ENCODE measurements around the gene ZNF646. TPM values are rescaled to one million over a fixed set of nuclear protein-coding genes. Genes with fewer than 3 reads are reported as not detected.

Gene ZNF646
- total RNA-seq, 1 donor from 2014 or later: 11.6 TPM

DNA sequence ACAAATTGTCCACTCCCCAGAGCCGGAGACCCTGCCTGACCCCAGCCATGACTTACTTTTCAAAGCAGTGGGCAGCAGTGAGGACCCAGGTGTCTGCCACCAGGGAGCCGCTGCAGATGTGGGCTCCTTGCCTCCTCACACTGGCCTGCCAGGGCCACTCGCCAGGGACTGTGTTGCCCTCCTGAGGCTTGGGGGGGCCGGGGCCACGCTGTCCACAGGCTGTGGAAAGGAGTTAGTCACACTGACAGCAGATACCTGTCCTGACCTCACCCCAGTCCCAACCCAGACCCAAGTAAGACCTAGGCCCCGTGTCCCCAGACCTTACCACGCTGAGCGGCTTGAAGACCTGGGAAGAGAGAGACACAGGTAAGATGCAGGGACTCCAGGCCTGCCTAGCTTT is 13.3 kb downstream of the ZNF646 start:
- intact Hi-C loops (cut with DNase I): no loop called here
- no peak for DNase-seq (ENCODE audit: low spot score in 2 of 2)
- Histone ChIP-seq H3K9me3 (no peaks in the 10 kb centered on the region), H3K27ac (no peak overlapping the region), H3K27me3 (no peaks in the 10 kb centered on the region), H3K4me3 (no peak overlapping the region), H3K36me3 (peaks cover 44 to 63% of the 10 kb centered on the region in 2 donors), H3K4me1 (no peaks in the 10 kb centered on the region)
- TF ChIP-seq, protein P1, sequence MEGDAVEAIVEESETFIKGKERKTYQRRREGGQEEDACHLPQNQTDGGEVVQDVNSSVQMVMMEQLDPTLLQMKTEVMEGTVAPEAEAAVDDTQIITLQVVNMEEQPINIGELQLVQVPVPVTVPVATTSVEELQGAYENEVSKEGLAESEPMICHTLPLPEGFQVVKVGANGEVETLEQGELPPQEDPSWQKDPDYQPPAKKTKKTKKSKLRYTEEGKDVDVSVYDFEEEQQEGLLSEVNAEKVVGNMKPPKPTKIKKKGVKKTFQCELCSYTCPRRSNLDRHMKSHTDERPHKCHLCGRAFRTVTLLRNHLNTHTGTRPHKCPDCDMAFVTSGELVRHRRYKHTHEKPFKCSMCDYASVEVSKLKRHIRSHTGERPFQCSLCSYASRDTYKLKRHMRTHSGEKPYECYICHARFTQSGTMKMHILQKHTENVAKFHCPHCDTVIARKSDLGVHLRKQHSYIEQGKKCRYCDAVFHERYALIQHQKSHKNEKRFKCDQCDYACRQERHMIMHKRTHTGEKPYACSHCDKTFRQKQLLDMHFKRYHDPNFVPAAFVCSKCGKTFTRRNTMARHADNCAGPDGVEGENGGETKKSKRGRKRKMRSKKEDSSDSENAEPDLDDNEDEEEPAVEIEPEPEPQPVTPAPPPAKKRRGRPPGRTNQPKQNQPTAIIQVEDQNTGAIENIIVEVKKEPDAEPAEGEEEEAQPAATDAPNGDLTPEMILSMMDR (IDR thresholded peaks at IDR 0.05): no peak

DNA sequence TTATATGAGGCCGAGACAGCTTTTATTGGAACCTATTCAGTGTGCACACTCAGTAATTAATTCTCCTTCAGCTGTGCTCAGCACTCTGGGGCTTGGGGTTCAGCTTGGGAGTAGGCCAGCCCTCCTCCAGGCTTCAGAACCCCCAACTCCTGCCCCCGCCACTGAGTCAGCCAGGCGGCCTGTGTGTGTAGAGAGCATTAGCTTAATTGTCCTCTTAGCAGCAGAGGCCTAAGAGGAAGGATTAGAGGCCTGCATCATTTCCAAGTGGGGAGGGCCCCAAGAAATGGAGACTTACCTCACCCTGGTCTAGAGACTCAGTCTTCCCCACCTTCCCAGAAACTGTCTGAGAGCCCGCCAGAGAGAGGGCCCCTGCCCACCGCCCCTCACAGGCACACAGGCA is 13.7 kb downstream of the ZNF646 start:
- Histone ChIP-seq H3K36me3 (peaks cover 42 to 58% of the 10 kb centered on the region in 2 donors), H3K4me1 (no peaks in the 10 kb centered on the region), H3K4me3 (no peak overlapping the region), H3K27ac (no peak overlapping the region), H3K27me3 (no peaks in the 10 kb centered on the region), H3K9me3 (no peaks in the 10 kb centered on the region)
- intact Hi-C loops (cut with DNase I): no loop called here
- TF ChIP-seq, protein P1 (IDR thresholded peaks at IDR 0.05): no peak
- DNase-seq (ENCODE audit: low spot score in 2 of 2): no peak

DNA sequence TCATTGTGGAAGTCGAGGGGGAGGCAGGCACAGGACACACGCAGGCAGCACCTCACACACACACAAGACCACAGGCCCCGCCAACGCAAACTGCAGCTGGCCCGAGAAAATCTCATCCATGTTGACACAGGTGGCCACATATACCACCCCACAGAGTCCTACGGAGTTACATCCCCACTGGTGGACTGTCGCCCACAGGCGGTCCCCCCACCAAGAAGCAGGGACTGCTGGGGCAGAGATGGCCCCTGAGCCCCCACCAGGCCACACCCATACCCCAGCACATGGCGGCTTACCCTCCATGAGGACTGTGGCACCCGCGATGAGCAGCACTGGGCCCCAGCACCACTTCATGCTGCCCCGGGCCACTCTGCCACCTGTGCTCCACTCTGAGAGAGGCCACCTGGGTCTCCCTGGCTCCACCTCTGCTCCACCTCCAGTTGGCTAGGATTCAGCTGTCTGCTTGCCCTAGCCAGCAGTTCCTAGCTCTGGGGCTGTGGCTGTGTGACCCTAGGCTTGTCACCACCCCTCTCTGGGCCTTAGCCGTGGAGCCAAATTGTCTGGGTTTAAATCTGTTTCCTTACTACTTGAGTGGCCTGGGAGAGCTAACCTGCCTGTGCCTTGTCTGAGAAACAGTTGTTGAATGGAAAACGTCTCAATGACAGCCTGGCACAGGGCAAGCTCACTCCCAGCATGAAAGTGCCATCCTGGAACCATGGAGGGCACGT is 14.4 kb downstream of the ZNF646 start, which contains the start of gene PRSS53:
Gene PRSS53, minus strand, starts transcription at position 485 of the 725 bp plus-strand sequence. Its CDS starts 134 bp downstream, at position 351.
- TF ChIP-seq, protein P1 (IDR thresholded peaks at IDR 0.05): no peak
- H3K27ac ChIP-seq: no peak within 1 kb of the TSS
- H3K27me3 ChIP-seq: no peaks in the 10 kb centered on the region
- no peak for DNase-seq (ENCODE audit: low spot score in 2 of 2)
- no peak within 1 kb of the TSS for H3K4me3 ChIP-seq
- intact Hi-C loops (cut with DNase I): no loop called here
- peaks cover 38 to 52% of the 10 kb centered on the region in 2 donors for H3K36me3 ChIP-seq
- H3K4me1 ChIP-seq: no peaks in the 10 kb centered on the region
- no peaks in the 10 kb centered on the region for H3K9me3 ChIP-seq

- peaks cover 33 to 46% of the 10 kb centered on the region in 2 donors for H3K36me3 ChIP-seq
- TF ChIP-seq, protein P1 (IDR thresholded peaks at IDR 0.05): no peak
Observed at GRCh38 chr16:31089199-31089598, 15.0 kb downstream of the ZNF646 start.

GRCh38 chr16:31090540-31090939 is 16.3 kb downstream of the ZNF646 start:
- no peak overlapping the region for H3K27ac ChIP-seq
- no peak overlapping the region for H3K4me3 ChIP-seq
- peaks cover 0 to 3% of the 10 kb centered on the region in 2 donors for H3K4me1 ChIP-seq
- intact Hi-C loops (cut with DNase I): loop anchor here (5.0 to 10.0 kb wide), 3 partner anchors 92 to 354 kb away; partner anchors contain the start of genes FUS and ZNF843
- no peaks in the 10 kb centered on the region for H3K9me3 ChIP-seq
- DNase-seq (ENCODE audit: low spot score in 2 of 2): no peak
- H3K27me3 ChIP-seq: no peaks in the 10 kb centered on the region
- TF ChIP-seq, protein P1 (IDR thresholded peaks at IDR 0.05): no peak
- peaks cover 26 to 34% of the 10 kb centered on the region in 2 donors for H3K36me3 ChIP-seq

More at GRCh38 chr16:31089199-31089598, 15.0 kb downstream of the ZNF646 start:
- no peak for DNase-seq (ENCODE audit: low spot score in 2 of 2)
- Histone ChIP-seq H3K4me3 (no peak overlapping the region), H3K4me1 (no peaks in the 10 kb centered on the region), H3K27ac (no peak overlapping the region), H3K9me3 (no peaks in the 10 kb centered on the region), H3K27me3 (no peaks in the 10 kb centered on the region)
- intact Hi-C loops (cut with DNase I): no loop called here

Measured in ascending aorta (tissue), 2 donors.